Brain pericyte (primary cell): ENCODE measurements around the gene ITFG2.
"Not testable (repeated sequence)": the region's sequence is repeated elsewhere in the genome, so short reads cannot be mapped to it uniquely, and the experiment has no call there.

Source experiments
- DNase-seq: peaks from one replicate; pipeline ENCODE4 v3.0.0-alpha.2; 2012; ENCODE audit warnings: low read depth, low spot score

The ITFG2 gene

GRCh38 chr12:2863402-2863801, 50.9 kb downstream of the ITFG2 start:
- not testable (repeated sequence) for DNase-seq

- DNase-seq, result no peak
Measured at GRCh38 chr12:2864198-2864597, 51.7 kb downstream of the ITFG2 start.

GRCh38 chr12:2868986-2869632, 56.6 kb downstream of the ITFG2 start:
- not testable (repeated sequence) for DNase-seq
